ENCODE data around the gene PACRG.

The PACRG gene

GRCh38 chr6:163287626-163288025, 559.9 kb downstream of the PACRG start:
- no peak for DNase-seq (ENCODE audit: low read depth in 2 of 2)

GRCh38 chr6:163288066-163288465, 560.3 kb downstream of the PACRG start:
- DNase-seq (ENCODE audit: low read depth in 2 of 2): no peak

GRCh38 chr6:163288915-163289314, 561.1 kb downstream of the PACRG start:
- DNase-seq (ENCODE audit: low read depth in 2 of 2): no peak

- DNase-seq (ENCODE audit: low read depth in 2 of 2): no peak
Observed at GRCh38 chr6:163289447-163289846, 561.7 kb downstream of the PACRG start.

GRCh38 chr6:163290545-163291274, 562.9 kb downstream of the PACRG start:
- no peak for DNase-seq (ENCODE audit: low read depth in 2 of 2)

- no peak for DNase-seq (ENCODE audit: low read depth in 2 of 2)
Observed at GRCh38 chr6:163291622-163292021, 563.8 kb downstream of the PACRG start.

- no peak for DNase-seq (ENCODE audit: low read depth in 2 of 2)
Observed at GRCh38 chr6:163293286-163293685, 565.5 kb downstream of the PACRG start.

- DNase-seq (ENCODE audit: low read depth in 2 of 2): no peak
Observed at GRCh38 chr6:163294734-163295133, 567.0 kb downstream of the PACRG start.

GRCh38 chr6:163296835-163297519, 569.2 kb downstream of the PACRG start:
- DNase-seq (ENCODE audit: low read depth in 2 of 2): no peak

GRCh38 chr6:163298079-163298830, 570.5 kb downstream of the PACRG start:
- no peak for DNase-seq (ENCODE audit: low read depth in 2 of 2)

- DNase-seq (ENCODE audit: low read depth in 2 of 2): no peak
Observed at GRCh38 chr6:163300838-163301237, 573.1 kb downstream of the PACRG start.

GRCh38 chr6:163301726-163302635, 574.2 kb downstream of the PACRG start:
- DNase-seq (ENCODE audit: low read depth in 2 of 2): no peak

GRCh38 chr6:163302747-163303146, 575.0 kb downstream of the PACRG start:
- DNase-seq (ENCODE audit: low read depth in 2 of 2): no peak

- DNase-seq (ENCODE audit: low read depth in 2 of 2): no peak
Observed at GRCh38 chr6:163306000-163306399, 578.2 kb downstream of the PACRG start.

GRCh38 chr6:163308629-163309440, 581.1 kb downstream of the PACRG start:
- no peak for DNase-seq (ENCODE audit: low read depth in 2 of 2)

- no peak for DNase-seq (ENCODE audit: low read depth in 2 of 2)
Observed at GRCh38 chr6:163309491-163310026, 581.8 kb downstream of the PACRG start.

GRCh38 chr6:163310096-163310972, 582.6 kb downstream of the PACRG start:
- DNase-seq (ENCODE audit: low read depth in 2 of 2): no peak

- DNase-seq (ENCODE audit: low read depth in 2 of 2): no peak
Observed at GRCh38 chr6:163310973-163311383, 583.2 kb downstream of the PACRG start.

- no peak for DNase-seq (ENCODE audit: low read depth in 2 of 2)
Observed at GRCh38 chr6:163311830-163312229, 584.1 kb downstream of the PACRG start.
